HEK293 (cell line): ENCODE results near the gene MPDU1.

ENCODE experiments used
- CTCF ChIP-seq: fragments of 450-650 bp; formaldehyde crosslinking; IDR thresholded peaks from 2 replicates; pipeline ENCODE4 v1.5.1; 2016; ENCODE audit warnings: missing biosample characterization, missing genetic modification characterization
- ZNF473 ChIP-seq: fragments of 450-650 bp; formaldehyde crosslinking; IDR thresholded peaks from 2 replicates; pipeline ENCODE4 v1.5.1; 2017; ENCODE audit warnings: missing biosample characterization, missing genetic modification characterization
- ZNF792 ChIP-seq: fragments of 450-650 bp; formaldehyde crosslinking; IDR thresholded peaks from 2 replicates; pipeline ENCODE4 v1.5.1; 2016; ENCODE audit warnings: missing biosample characterization, missing genetic modification characterization

- TF ChIP-seq ZNF792 (tag by site-specific recombination) (no peak), CTCF (tag by site-specific recombination) (no peak), ZNF473 (tag by site-specific recombination) (no peak)
Observed at GRCh38 chr17:7620835-7621234, 37.2 kb downstream of the MPDU1 start.
